ENCODE measurements around the gene ELMOD1.
A peak's percentile ranks its signal among the peaks of the same experiment; 100 is the strongest.

- 0 out of 4 replicates have a peak, but pooled peaks of 1 of the 2 experiments have one; percentile 6 for TF ChIP-seq CTCF (conservative IDR thresholded peaks at IDR 0.05; ENCODE audit: low read depth in 2 of 2)
- no peak for TF ChIP-seq POLR2AphosphoS5 (IDR thresholded peaks at IDR 0.05; ENCODE audit: low read depth)
Observed at GRCh38 chr11:107590460-107591377, at the start of gene ELMOD1.

Measured in GM23338 (cell line).